ENCODE measurements around the gene YOD1.
A peak's percentile ranks its signal among the peaks of the same experiment; 100 is the strongest.

Gene YOD1

GRCh38 chr1:207072233-207072632 is 21.2 kb upstream of the YOD1 start:
- no peak for DNase-seq (ENCODE audit: low spot score)

GRCh38 chr1:207071426-207071825 is 20.4 kb upstream of the YOD1 start:
- DNase-seq (ENCODE audit: low spot score), result no peak

DNA sequence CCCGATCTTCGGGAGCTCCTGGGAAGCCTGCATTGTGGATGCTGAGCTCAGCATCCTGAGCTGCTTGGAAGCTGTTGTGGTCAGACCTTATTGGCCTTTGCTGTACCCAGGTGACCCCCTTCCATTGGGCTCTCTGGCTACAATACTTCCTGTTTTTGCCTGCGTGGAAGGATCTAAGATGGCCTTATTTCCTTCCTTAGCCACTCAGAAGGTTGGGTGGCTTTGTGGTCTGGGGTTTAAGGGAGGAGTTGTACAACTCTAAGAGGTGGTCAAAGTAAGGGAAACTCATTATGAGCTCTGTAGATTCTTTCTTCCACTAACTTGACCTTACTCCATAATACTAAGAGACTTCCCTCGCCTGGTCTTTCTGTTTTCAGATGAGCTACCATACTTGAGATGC is 19.8 kb upstream of the YOD1 start:
- no peak for DNase-seq (ENCODE audit: low spot score)

DNA sequence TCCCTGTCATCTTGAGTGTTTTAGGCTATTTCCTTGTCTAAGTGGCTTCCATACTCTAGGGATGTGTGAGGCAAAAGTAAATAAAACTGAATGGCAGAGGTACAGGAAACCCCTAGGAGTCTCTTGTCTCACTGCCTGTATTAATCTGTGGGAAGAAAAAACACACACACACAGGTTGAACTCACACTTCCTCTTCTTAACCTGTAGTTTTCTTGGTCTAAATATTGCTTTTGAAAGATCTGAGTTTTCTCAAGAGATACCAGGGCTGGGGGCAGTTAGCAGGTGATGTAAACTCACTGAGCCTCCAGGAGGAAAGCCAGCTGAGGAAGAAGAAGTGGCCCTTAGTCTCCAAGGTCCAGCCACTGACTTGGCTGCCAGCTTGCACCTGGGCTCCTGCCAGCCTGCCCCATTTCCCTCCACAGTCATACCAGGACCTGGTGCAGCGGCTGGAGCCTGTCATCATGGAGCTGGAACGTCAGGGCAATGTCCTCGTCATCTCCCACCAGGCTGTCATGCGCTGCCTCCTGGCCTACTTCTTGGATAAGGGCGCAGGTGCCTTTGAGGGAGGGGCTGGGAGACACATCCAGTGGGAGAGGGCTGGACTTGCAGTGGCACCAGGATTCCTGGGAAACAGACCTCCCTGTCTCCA is 19.0 kb upstream of the YOD1 start:
- DNase-seq (ENCODE audit: low spot score), result no peak

DNA sequence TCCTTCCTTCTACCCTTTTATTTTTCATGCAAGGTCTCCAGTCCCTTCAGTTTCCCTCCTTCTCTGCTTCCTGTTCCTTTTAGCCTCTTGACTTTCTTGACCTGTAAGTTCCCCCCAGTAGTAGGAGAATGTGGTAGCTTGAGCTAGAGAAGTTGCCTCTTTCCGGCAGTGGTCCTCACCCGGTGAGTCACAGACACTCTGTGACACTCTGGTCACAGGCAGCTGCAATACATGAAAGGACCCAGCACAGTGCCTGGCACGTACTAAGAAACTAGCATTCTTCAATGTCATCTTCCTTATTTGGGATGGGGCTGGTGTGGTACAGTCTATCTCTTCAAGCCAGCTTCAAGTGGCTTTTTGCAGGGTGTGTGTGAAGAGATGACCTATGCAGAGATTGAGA is 18.1 kb upstream of the YOD1 start:
- DNase-seq (ENCODE audit: low spot score), result no peak

- DNase-seq (ENCODE audit: low spot score), result no peak
Measured at GRCh38 chr1:207067665-207068064, 16.7 kb upstream of the YOD1 start.

GRCh38 chr1:207067185-207067584 is 16.2 kb upstream of the YOD1 start:
- no peak for DNase-seq (ENCODE audit: low spot score)

DNA sequence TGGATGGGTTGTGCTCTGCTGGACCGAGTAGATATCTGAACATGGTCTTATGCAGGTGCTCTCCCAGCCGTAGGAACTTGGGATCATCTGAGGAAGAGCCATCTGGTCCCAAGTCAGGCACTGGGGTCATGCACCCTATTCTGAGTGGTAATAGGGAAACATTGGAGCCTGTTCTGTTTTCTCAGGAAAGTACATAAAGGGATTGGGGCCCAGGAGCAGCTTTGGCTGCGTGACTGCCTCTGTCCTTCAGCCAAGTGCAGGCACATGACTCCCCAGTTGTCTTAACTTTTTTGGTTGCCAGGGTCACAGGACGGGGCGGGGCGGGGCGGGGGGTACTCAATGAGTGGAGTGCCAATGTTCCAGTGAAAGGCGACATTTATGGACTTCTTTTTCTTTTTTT is 13.6 kb upstream of the YOD1 start:
- DNase-seq (ENCODE audit: low spot score), result no peak

- no peak for DNase-seq (ENCODE audit: low spot score)
Measured at GRCh38 chr1:207063014-207063413, 12.0 kb upstream of the YOD1 start.

GRCh38 chr1:207062058-207062457 is 11.1 kb upstream of the YOD1 start:
- no peak for DNase-seq (ENCODE audit: low spot score)

DNA sequence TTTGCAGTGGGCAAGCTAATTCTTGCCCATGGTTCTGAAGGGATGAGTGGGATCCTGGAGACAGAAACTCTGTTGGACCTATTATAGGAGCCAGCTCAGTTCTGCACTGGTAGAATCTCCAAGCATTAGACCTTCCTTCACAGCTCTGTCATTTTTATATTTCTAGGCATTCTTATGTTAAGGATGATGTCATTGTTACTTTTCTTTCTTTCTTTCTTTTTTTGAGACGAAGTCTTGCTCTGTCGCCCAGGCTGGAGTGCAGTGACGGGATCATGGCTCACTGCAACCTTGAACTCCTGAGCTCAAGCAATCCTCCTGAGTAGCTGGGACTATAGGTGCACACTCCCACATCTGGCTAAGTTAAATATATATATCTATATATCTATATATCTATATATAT is 9.6 kb upstream of the YOD1 start:
- no peak for DNase-seq (ENCODE audit: low spot score)

DNA sequence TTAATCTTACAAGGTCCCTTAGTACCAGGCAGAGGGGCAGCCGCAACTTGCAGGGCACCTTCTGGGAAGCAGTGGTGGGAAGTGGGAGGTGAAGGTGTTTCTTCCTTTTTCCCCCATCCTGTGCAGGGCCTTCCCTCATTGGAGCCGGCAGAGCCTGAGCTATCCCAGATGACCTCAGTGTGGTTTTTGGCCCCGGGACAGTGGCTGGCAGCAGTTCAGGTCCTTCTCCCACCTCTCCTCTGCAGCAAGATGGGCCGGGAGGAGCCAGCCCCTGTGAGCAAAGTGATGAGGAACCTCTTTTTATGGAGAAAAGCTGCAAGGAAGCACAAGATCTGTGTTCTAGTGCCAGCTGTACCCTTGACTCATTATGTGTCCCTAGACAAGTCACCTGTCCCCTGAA is 8.9 kb upstream of the YOD1 start:
- no peak for DNase-seq (ENCODE audit: low spot score)

GRCh38 chr1:207058878-207059867 is 8.2 kb upstream of the YOD1 start:
- no peak for DNase-seq (ENCODE audit: low spot score)

DNA sequence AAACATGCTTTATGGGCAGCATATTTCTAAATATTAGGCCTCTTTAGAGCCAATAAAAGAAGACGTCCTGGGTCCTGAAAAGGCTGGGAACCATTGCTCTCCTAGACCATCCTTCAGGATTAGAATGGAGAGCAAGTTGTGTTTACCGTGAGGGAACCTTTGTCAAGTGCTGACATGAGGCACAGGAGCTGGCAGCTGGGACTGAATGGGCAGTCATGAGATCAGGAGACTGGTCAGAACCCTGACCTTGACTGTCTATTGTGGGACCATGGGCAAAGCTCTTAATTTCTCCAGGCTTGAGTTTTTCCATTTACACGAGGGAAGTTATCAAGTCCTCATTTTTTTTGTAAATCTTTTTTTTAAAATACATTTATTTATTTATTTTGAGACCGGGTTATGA is 7.2 kb upstream of the YOD1 start:
- DNase-seq (ENCODE audit: low spot score), result no peak

DNA sequence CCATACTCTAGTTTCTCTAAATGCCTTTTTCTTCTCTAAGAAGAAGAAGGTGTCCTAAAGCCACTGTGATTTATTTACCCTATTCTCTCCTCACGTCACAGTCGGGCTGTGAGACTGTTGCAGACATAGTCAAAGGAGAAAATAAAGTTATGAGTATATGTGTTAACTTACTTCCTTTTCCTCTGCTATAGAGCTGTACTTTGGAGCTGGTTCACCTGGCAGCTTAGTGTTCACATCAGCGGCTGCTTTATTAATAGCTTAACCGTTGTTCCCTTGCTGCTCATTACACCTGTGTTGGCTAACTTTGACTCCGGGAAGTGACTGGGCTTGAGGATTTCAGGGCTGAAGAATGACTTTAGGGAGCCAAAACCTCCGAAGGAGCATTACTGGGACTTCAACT is 5.7 kb upstream of the YOD1 start:
- no peak for DNase-seq (ENCODE audit: low spot score)

GRCh38 chr1:207055386-207056001 is 4.5 kb upstream of the YOD1 start:
- no peak for DNase-seq (ENCODE audit: low spot score)

DNA sequence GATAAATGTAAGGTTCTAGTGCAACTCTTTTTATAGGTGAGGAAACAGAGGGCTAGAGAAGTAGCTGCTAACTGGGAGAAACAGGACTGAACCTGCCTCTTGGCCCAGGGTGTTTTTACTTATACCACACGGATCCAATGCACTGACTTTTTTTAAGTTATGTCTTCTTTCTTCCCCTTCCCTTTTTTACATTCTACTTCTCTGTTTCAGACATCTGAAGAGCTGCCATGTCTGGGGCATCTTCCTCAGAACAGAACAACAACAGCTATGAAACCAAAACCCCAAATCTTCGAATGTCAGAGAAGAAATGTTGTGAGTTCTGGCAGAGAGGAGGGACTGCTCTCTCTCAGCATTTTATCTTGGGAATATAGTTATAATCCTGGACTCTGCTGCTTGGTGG is 3.5 kb upstream of the YOD1 start:
- DNase-seq (ENCODE audit: low spot score), result no peak

DNA sequence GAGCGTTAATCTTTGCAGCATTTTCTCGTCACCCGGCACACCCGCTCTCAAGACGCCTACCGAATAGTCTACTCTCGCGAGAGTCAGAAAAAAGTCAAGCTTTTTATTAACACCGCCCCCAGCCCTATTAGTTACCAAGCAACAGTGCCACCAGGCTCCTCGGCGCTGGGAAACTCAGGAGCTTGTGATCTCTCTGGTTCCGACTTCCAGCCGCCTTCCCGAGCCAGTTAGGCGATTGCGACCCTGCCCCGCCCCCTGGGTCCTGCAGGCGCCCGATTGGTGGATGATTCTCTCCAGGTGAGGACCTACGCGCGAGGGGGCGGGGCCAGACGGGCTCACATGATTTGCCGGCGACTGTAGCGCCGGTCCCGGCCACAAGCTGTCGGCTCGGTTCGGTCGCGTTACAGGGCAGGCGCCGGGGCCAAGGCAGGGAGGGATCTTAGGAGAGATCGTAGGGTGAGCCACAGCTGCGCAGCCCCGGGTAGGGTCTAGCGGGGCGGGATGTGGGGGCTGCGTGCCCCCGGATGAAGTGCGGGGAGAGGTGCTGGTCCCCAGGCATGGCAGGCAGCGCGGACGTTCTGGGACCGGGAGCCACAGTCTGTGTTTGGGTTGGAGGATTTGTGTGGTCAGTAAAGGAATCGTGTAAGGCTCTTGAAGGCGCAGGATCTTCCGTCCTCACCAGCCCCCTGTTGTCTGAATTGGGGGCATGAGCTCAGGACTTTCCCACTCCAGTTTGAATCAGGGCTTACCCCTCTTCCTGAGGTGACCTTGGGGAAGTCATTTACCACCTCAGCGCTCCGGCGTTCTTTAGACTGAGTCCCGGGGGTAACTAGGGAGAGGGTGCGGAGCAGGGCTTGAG is 2.1 kb upstream of the YOD1 start, which contains the start of gene PFKFB2:
Gene PFKFB2 (plus strand): TSS at position 365 of the 859 bp plus-strand sequence. CDS start 1,443 bp downstream, outside the sequence.
- DNase-seq (ENCODE audit: low spot score), result peak; percentile 86

GRCh38 chr1:207050480-207051190 is 373 bp downstream of the YOD1 start:
- DNase-seq (ENCODE audit: low spot score), result peak; percentile 92

GRCh38 chr1:207049974-207050391 is 1.0 kb downstream of the YOD1 start:
- DNase-seq (ENCODE audit: low spot score), result peak; percentile 46

GRCh38 chr1:207049514-207049913 is 1.5 kb downstream of the YOD1 start:
- no peak for DNase-seq (ENCODE audit: low spot score)

Data from AG08396 (cell line).